Muscle layer of duodenum (tissue), 2 donors: ENCODE results near the gene ATXN7L3B.

Source experiments
- H3K27ac ChIP-seq: one replicate; pipeline ENCODE4 v1.7.0; 2013; ENCODE audit warnings: mild to moderate bottlenecking, low read length
- H3K27me3 ChIP-seq: one replicate; pipeline ENCODE4 v1.7.0; 2013; ENCODE audit warnings: low read depth, mild to moderate bottlenecking, control low read depth, low read length
- H3K36me3 ChIP-seq, 2 donors: one replicate each; pipeline ENCODE4 v1.7.0; 2013; ENCODE audit warnings: low read length in 2 of 2, control low read depth in 1 of 2, mild to moderate bottlenecking in 1 of 2; ENCODE audit not compliant: insufficient read depth in 2 of 2, control insufficient read depth in 1 of 2
- H3K4me1 ChIP-seq, 2 donors: one replicate each; pipeline ENCODE4 v1.7.0; 2013; ENCODE audit warnings: low read length in 2 of 2, mild to moderate bottlenecking in 2 of 2, control low read depth in 1 of 2, moderate library complexity in 1 of 2; ENCODE audit not compliant: insufficient read depth in 2 of 2, control insufficient read depth in 1 of 2
- H3K4me3 ChIP-seq, 2 donors: one replicate each; pipeline ENCODE4 v1.7.0; 2013; ENCODE audit warnings: low read length in 2 of 2, low read depth in 1 of 2, mild to moderate bottlenecking in 1 of 2
- H3K9me3 ChIP-seq, 2 donors: one replicate each; pipeline ENCODE4 v1.7.0; 2013; ENCODE audit warnings: low read length in 2 of 2, control low read depth in 1 of 2, mild to moderate bottlenecking in 1 of 2; ENCODE audit not compliant: control insufficient read depth in 1 of 2
- donor health status: healthy.

ATXN7L3B gene

GRCh38 chr12:74527491-74527890 is 10.1 kb upstream of the ATXN7L3B start:
- no peak overlapping the region for H3K4me3 ChIP-seq
- H3K27ac ChIP-seq: no peak overlapping the region
- no peaks in the 10 kb centered on the region for H3K36me3 ChIP-seq
- no peaks in the 10 kb centered on the region for H3K9me3 ChIP-seq
- no peaks in the 10 kb centered on the region for H3K27me3 ChIP-seq
- H3K4me1 ChIP-seq: no peaks in the 10 kb centered on the region

DNA sequence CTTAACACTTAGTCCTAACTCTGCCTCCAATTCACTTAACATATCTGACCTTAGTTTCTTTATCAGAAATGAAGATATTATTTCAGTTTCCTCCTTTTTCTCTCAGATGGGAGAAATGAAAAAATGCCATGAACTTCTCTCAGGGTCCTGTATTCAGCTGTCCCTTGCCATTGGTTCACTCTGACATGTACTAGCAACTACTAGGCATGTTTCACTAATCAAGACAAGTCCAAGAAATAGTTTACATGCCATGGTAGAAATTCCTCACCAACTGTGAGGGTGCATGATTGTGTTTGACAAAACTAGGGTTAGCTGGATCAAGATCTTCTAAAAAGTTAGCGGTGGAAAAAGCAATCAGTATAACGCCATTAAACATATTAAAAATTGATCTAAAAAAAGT is 7.0 kb upstream of the ATXN7L3B start:
- Histone ChIP-seq H3K27me3 (no peaks in the 10 kb centered on the region), H3K27ac (no peak overlapping the region), H3K4me1 (no peaks in the 10 kb centered on the region), H3K36me3 (no peaks in the 10 kb centered on the region), H3K4me3 (no peak overlapping the region), H3K9me3 (no peaks in the 10 kb centered on the region)

DNA sequence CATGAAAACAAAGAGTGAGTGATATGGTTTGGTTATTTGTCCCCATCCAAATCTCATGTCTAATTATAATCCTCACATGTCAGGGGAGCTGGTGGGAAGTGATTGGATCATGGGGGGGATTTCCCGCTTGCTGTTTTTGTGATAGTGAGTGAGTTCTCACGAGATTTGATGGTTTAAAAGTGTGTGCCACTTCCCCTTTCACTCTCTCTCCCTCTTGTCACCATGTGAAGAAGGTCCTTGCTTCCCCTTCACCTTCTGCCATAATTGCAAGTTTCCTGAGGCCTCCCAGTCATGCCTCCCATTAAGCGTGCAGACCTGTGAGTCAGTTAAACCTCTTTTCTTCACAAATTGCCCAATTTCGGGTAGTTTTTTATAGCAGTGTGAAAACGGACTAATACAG is 2.1 kb upstream of the ATXN7L3B start:
- Histone ChIP-seq H3K4me1 (peaks cover 18 to 22% of the 10 kb centered on the region in 2 donors), H3K36me3 (peaks cover 0 to 4% of the 10 kb centered on the region in 2 donors), H3K4me3 (no peak overlapping the region), H3K27me3 (no peaks in the 10 kb centered on the region), H3K27ac (no peak overlapping the region), H3K9me3 (no peaks in the 10 kb centered on the region)

- peak overlapping the region; percentile 98 for H3K27ac ChIP-seq
Measured at GRCh38 chr12:74537126-74537706, 419 bp upstream of the ATXN7L3B start.

DNA sequence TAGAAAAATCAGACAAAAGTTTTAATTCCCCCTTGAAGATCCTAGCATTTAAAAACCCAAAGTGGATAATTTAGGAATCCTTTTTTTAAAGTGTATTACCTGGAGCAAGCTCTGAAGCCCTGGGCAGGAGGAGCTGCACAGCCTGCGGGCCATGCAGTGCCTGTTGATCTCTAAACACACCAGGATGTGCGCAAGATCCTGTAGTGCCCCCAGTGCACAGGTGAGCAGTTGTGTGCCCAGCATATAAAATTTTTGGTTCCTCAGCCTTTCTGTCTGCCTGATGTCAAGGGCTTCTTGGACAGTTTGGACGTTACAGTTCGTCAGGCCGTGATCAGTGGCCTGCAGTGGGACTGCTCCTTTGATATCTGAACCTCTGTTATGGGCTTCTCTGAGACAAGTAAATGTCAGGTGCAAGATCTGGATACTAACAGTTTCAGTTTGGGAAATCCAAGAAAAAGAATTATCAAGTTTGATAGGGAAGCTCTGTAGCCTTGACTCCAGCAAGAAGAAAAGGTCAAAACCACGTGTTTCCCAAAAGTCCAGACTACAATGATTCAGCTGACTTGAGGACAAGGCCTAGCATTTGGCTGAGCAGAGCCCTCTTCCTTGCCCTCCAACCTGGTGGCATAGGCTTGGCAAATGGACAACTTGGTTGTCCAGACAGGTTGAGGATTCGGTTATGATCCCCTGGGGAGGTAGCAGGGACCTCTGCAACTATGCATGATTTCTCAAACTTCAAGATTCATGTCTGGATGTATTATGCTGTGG is 1.0 kb downstream of the ATXN7L3B start:
- Histone ChIP-seq H3K9me3 (no peaks in the 10 kb centered on the region), H3K4me3 (peak overlapping the region; percentile 93 to 97), H3K4me1 (peaks cover 25 to 32% of the 10 kb centered on the region in 2 donors)

More at GRCh38 chr12:74537126-74537706, 419 bp upstream of the ATXN7L3B start:
- Histone ChIP-seq H3K9me3 (no peaks in the 10 kb centered on the region), H3K4me1 (peaks cover 25 to 32% of the 10 kb centered on the region in 2 donors), H3K27me3 (no peaks in the 10 kb centered on the region), H3K36me3 (peaks cover 4 to 13% of the 10 kb centered on the region in 2 donors), H3K4me3 (peak overlapping the region; percentile 93 to 97)

GRCh38 chr12:74539261-74539660 is 1.6 kb downstream of the ATXN7L3B start:
- Histone ChIP-seq H3K36me3 (peaks cover 4 to 13% of the 10 kb centered on the region in 2 donors), H3K27ac (peak overlapping the region; percentile 98), H3K9me3 (no peaks in the 10 kb centered on the region), H3K4me1 (peaks cover 25 to 32% of the 10 kb centered on the region in 2 donors), H3K4me3 (peak overlapping the region; percentile 93 to 97), H3K27me3 (no peaks in the 10 kb centered on the region)

More for the DNA sequence above, 1.0 kb downstream of the ATXN7L3B start:
- Histone ChIP-seq H3K27me3 (no peaks in the 10 kb centered on the region), H3K36me3 (peaks cover 4 to 13% of the 10 kb centered on the region in 2 donors), H3K27ac (peak overlapping the region; percentile 98)

DNA sequence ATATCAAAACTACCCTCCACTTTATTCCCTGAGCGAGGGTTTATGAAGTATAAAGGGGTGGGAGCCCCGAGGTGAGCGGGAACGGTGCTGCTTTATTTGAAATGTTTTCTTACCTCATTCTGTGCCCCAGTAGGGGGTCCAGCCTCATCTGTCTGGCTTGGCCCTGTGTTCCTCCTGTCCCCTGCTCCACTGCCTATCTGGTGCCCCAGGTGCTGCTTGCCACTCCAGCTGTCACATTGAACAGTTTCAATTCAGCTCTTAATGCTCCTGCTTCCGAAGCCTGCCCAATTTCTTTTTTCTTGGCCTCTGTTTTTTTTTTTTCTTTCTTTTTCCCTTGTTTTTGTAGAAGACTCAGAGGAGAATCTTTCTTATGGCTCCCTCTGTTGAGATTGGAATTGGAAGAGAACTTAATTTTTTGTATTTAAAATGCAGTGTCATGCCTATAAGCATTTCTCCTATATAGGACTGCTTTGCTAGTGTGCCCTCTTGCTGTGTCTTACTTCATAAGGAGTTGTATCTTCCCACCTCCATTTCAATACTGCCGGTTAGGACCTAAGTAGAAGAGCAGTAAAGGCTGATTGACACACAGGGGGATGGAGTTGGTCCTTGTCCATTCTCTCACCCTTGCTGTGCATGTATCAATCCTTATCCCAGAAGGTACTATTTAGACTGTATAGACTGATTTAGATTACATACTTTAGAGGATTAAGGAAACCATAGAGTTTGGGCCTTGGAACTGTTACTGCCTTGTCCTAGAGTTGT is 2.3 kb downstream of the ATXN7L3B start:
- no peak overlapping the region for H3K27ac ChIP-seq
- H3K27me3 ChIP-seq: no peaks in the 10 kb centered on the region
- H3K4me3 ChIP-seq: peak overlapping the region; percentile 93 to 97
- peaks cover 4 to 13% of the 10 kb centered on the region in 2 donors for H3K36me3 ChIP-seq
- H3K9me3 ChIP-seq: no peaks in the 10 kb centered on the region
- peaks cover 25 to 32% of the 10 kb centered on the region in 2 donors for H3K4me1 ChIP-seq

DNA sequence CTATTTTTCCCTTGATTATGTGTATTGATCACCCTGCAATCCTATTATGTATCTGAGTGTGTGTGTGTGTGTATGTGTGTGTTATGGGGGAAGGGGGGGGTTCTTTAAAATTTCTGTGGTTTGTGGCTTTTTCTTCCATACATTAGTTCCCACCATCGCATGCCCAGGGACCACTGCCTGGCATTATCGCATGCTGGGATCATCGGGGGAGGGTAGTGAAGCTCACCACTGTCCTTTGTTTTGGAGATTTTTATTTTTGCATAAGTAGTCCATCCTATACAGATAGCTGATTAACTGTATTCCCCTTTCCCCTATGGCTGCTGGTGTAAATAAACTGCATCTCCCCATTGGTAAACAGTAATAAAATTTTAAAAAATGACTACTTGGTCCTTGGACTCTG is 3.4 kb downstream of the ATXN7L3B start:
- Histone ChIP-seq H3K9me3 (no peaks in the 10 kb centered on the region), H3K36me3 (peaks cover 4 to 13% of the 10 kb centered on the region in 2 donors), H3K27ac (no peak overlapping the region), H3K4me1 (peaks cover 25 to 32% of the 10 kb centered on the region in 2 donors), H3K27me3 (no peaks in the 10 kb centered on the region), H3K4me3 (peak overlapping the region; percentile 93 to 97)

- no peak overlapping the region for H3K27ac ChIP-seq
- H3K4me1 ChIP-seq: no peaks in the 10 kb centered on the region
- no peak overlapping the region for H3K4me3 ChIP-seq
Measured at GRCh38 chr12:74547249-74547648, 9.6 kb downstream of the ATXN7L3B start.

DNA sequence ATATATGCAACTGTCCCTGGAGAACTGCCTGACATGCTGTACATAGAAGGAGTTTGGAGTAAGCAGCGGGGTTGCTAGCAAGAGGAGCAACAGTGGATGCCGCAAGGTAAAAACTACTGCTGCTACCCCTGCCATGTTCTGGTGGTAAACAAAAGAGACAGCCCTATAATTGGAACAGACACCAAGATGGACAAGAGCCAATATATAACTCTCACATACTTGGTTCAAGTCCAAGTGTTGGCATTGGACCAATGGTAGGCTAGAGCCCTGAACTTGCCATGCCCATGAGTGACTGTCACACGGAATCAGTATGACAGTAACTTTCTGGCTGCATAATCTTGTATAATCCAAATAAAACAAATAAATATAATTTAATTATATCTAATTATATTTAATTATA is 13.7 kb downstream of the ATXN7L3B start:
- H3K4me3 ChIP-seq: no peak overlapping the region
- no peaks in the 10 kb centered on the region for H3K27me3 ChIP-seq
- no peak overlapping the region for H3K27ac ChIP-seq
- H3K9me3 ChIP-seq: no peaks in the 10 kb centered on the region
- H3K4me1 ChIP-seq: no peaks in the 10 kb centered on the region
- H3K36me3 ChIP-seq: peaks cover 0 to 3% of the 10 kb centered on the region in 2 donors

More at GRCh38 chr12:74547249-74547648, 9.6 kb downstream of the ATXN7L3B start:
- no peaks in the 10 kb centered on the region for H3K9me3 ChIP-seq
- no peaks in the 10 kb centered on the region for H3K27me3 ChIP-seq
- peaks cover 0 to 3% of the 10 kb centered on the region in 2 donors for H3K36me3 ChIP-seq

DNA sequence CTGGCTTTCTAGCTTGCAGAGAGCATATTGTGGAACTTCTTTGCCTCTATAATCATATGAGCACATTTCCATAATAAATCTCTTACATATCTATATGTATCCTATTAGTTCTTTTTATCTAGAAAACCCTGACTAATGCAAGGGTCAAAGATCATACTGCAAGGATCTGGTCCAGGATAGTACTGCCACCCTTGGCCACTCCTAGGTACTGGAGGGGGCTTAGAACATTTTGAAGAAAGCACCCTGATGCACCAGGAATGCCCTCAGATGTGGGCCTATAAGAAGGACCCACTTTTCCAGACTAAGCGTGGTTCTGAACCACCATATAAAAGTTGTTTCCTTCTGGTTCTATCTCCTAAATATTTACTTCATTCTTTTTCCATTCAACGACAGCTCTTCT is 14.6 kb downstream of the ATXN7L3B start:
- H3K4me1 ChIP-seq: no peaks in the 10 kb centered on the region

More for the DNA sequence above, 14.6 kb downstream of the ATXN7L3B start:
- Histone ChIP-seq H3K4me3 (no peak overlapping the region), H3K36me3 (no peaks in the 10 kb centered on the region), H3K9me3 (no peaks in the 10 kb centered on the region), H3K27ac (no peak overlapping the region), H3K27me3 (no peaks in the 10 kb centered on the region)
